B cell (primary cell): Measurements from ENCODE around the gene EEFSEC. TPM values are rescaled to one million over a fixed set of nuclear protein-coding genes. Genes with fewer than 3 reads are reported as not detected.

Source experiments
- ATAC-seq: fragments of 200-7000 bp; cut with Tn5 transposase; one replicate; pipeline ENCODE4 v1.10.0; 2021; ENCODE audit warnings: low read depth, mild to moderate bottlenecking, moderate number of reproducible peaks, moderate library complexity
- CTCF ChIA-PET: fragments of 350-600 bp; sonication (Branson Sonifier 250); formaldehyde crosslinking; loops from one replicate; lab custom pipeline; 2021; ENCODE audit warnings: antibody characterized with exemption, inconsistent platforms; lab: Charles Lee
- POLR2A ChIA-PET: fragments of 350-600 bp; sonication (Branson Sonifier 250); formaldehyde crosslinking; loops from one replicate; lab custom pipeline; 2021; ENCODE audit warnings: antibody characterized with exemption; lab: Charles Lee
- DNase-seq: peaks from one replicate; pipeline ENCODE4 v3.0.0; 2013
- H2AFZ ChIP-seq: 2 replicates; pipeline ENCODE4 v1.6.1; 2012; ENCODE audit warnings: mild to moderate bottlenecking, low read depth, low read length; ENCODE audit not compliant: insufficient read depth, poor library complexity, severe bottlenecking
- H3K27ac ChIP-seq, 2 donors: 1 replicate in 1 of 2; 2 replicates in 1 of 2; pipeline ENCODE4 v1.5.1; 2012 to 2013; ENCODE audit warnings: low read length in 2 of 2, mild to moderate bottlenecking in 2 of 2, moderate library complexity in 1 of 2
- H3K27me3 ChIP-seq, 4 experiments: fragments of 200-600 bp in 1 of 4; sonication (generic) in 1 of 4; replicated peaks in 1 of 4; 1 replicate in 2 of 4; 2 replicates in 2 of 4; pipeline versions ENCODE4 v1.6.1 to v1.7.0; 2013 to 2016; ENCODE audit warnings: low read length in 3 of 4, mild to moderate bottlenecking in 2 of 4, mixed read lengths in 1 of 4, moderate library complexity in 1 of 4; ENCODE audit not compliant: insufficient read depth in 4 of 4, control insufficient read depth in 3 of 4; ENCODE audit errors: control extremely low read depth in 1 of 4
- H3K36me3 ChIP-seq, 2 experiments: replicated peaks in 1 of 2; 1 replicate in 1 of 2; 2 replicates in 1 of 2; pipeline versions ENCODE4 v1.6.1 to v1.7.1; 2013; ENCODE audit warnings: low read length in 1 of 2; ENCODE audit not compliant: insufficient read depth in 2 of 2, control insufficient read depth in 1 of 2; ENCODE audit errors: control extremely low read depth in 1 of 2, extremely low read depth in 1 of 2
- H3K4me1 ChIP-seq, 2 donors: fragments of 200-600 bp in 1 of 2; sonication (generic) in 1 of 2; 1 replicate in 1 of 2; 2 replicates in 1 of 2; pipeline versions ENCODE4 v1.5.1 to v1.6.1; 2013 to 2017; ENCODE audit warnings: low read length in 2 of 2; ENCODE audit not compliant: control insufficient read depth in 2 of 2, insufficient read depth in 2 of 2
- H3K4me2 ChIP-seq: replicated peaks from 2 replicates; pipeline ENCODE3; 2012; ENCODE audit warnings: mild to moderate bottlenecking, low read depth, low read length; ENCODE audit not compliant: poor library complexity, severe bottlenecking
- H3K4me3 ChIP-seq, 5 experiments: fragments of 200-600 bp in 1 of 5; sonication (generic) in 1 of 5; 1 replicate in 3 of 5; 2 replicates in 2 of 5; pipeline versions ENCODE4 v1.5.1 to v1.7.0; 2011 to 2016; ENCODE audit warnings: low read length in 4 of 5, mild to moderate bottlenecking in 4 of 5, low read depth in 2 of 5, control low read depth in 1 of 5, moderate library complexity in 1 of 5; ENCODE audit not compliant: insufficient read depth in 1 of 5; ENCODE audit errors: control extremely low read depth in 1 of 5, extremely low read depth in 1 of 5
- H3K79me2 ChIP-seq: fragments of 200-600 bp; sonication (generic); one replicate; pipeline ENCODE4 v1.6.0; 2016; ENCODE audit warnings: low read length; ENCODE audit not compliant: control insufficient read depth, insufficient read depth
- H3K9ac ChIP-seq: fragments of 200-600 bp; sonication (generic); 2 replicates; pipeline ENCODE4 v1.6.1; 2017; ENCODE audit warnings: mild to moderate bottlenecking, low read length, moderate library complexity
- H3K9me3 ChIP-seq, 3 donors: one replicate each; pipeline versions ENCODE4 v1.6.1 to v1.7.1; 2013; ENCODE audit warnings: low read length in 2 of 3; ENCODE audit not compliant: control insufficient read depth in 2 of 3, insufficient read depth in 1 of 3; ENCODE audit errors: control extremely low read depth in 1 of 3
- H4K20me1 ChIP-seq: 2 replicates; pipeline ENCODE4 v1.6.0; 2012; ENCODE audit warnings: mild to moderate bottlenecking, low read length; ENCODE audit not compliant: insufficient read depth, control insufficient read depth, poor library complexity, severe bottlenecking
- H3K27ac Mint-ChIP-seq: one replicate; pipeline ENCODE4 v1.8.0; 2021; ENCODE audit warnings: mixed read lengths
- H3K27me3 Mint-ChIP-seq: one replicate; pipeline ENCODE4 v1.8.0; 2021; ENCODE audit warnings: mixed read lengths
- H3K4me1 Mint-ChIP-seq: one replicate; pipeline ENCODE4 v1.8.0; 2021; ENCODE audit warnings: mixed read lengths
- H3K4me3 Mint-ChIP-seq: one replicate; pipeline ENCODE4 v1.8.0; 2021; ENCODE audit warnings: mixed read lengths
- H3K9me3 Mint-ChIP-seq: one replicate; pipeline ENCODE4 v1.8.0; 2022; ENCODE audit warnings: mixed read lengths; ENCODE audit not compliant: insufficient read depth
- CTCF ChIP-seq: fragments of 200-600 bp; IDR thresholded peaks from one replicate; pipeline ENCODE4 v1.8.0; 2022; ENCODE audit warnings: antibody characterized with exemption, mild to moderate bottlenecking
- EZH2 ChIP-seq: IDR thresholded peaks from 2 replicates; pipeline ENCODE4 v1.6.1; 2012; ENCODE audit warnings: borderline replicate concordance, low read depth, mild to moderate bottlenecking, moderate library complexity, low read length; ENCODE audit not compliant: insufficient read depth, poor library complexity, severe bottlenecking
- WGBS: methylation state at CpG from one replicate; pipeline ENCODE4 v1.1.5; 2013; ENCODE audit warnings: missing lambda C conversion rate; ENCODE audit not compliant: insufficient coverage; 5-methylcytosine and 5-hydroxymethylcytosine counted together
- intact Hi-C: fragments of 100-400 bp; cut with micrococcal nuclease; formaldehyde crosslinking; loops from one replicate; pipeline ENCODE4 v1.10.0; 2022
- polyA plus RNA-seq: library from polyadenylated mRNA; depleted of rRNA; stranded (reverse); fragments of >200 nt; gene quantifications from 2 replicates; pipeline ENCODE4 v1.2.3, GENCODE V29; 2012
- total RNA-seq, 2 donors: library from RNA; stranded (reverse); fragments of 120-200 nt in 1 of 2; gene quantifications; 1 replicate in 1 of 2; 2 replicates in 1 of 2; pipeline versions ENCODE4 v1.2.3 to v1.2.4, GENCODE V29; 2013 to 2022

Gene EEFSEC
- total and polyA plus RNA-seq, 2 donors (not counting 1 experiment from before 2014, with no cell fraction given): 17.9 to 18.4 TPM

GRCh38 chr3:128227507-128227906, 74.2 kb downstream of the EEFSEC start:
- POLR2A ChIA-PET: no interaction called here

More at GRCh38 chr3:128227507-128227906, 74.2 kb downstream of the EEFSEC start:
- H3K27me3 ChIP-seq: no peaks in the 10 kb centered on the region
- Mint-ChIP-seq H3K4me3 (no peak overlapping the region), H3K4me1 (peaks cover 3% of the 10 kb centered on the region), H3K9me3 (peaks cover under 1% of the 10 kb centered on the region), H3K27me3 (no peaks in the 10 kb centered on the region), H3K27ac (no peak overlapping the region)
- no peak overlapping the region for H3K27ac ChIP-seq
- peaks cover 12% of the 10 kb centered on the region for H4K20me1 ChIP-seq
- WGBS: 96% methylated on average over 4 of the region's 4 CpGs
- H3K9ac ChIP-seq: no peak overlapping the region
- H3K4me2 ChIP-seq: no peak overlapping the region
- no peaks in the 10 kb centered on the region for H3K4me1 ChIP-seq
- H3K36me3 ChIP-seq: no peaks in the 10 kb centered on the region
- DNase-seq: no peak
- H3K79me2 ChIP-seq: peaks cover 8% of the 10 kb centered on the region
- ATAC-seq: no peak
- H2AFZ ChIP-seq: no peak overlapping the region
- CTCF ChIA-PET: interaction anchor here (0.9 kb wide), 1 partner anchor 16 kb away, joined by 3 read pairs; no protein-coding TSS in a partner anchor
- no peak overlapping the region for H3K4me3 ChIP-seq
- TF ChIP-seq CTCF: no peak
- TF ChIP-seq EZH2: no peak
- H3K9me3 ChIP-seq: peaks cover 3 to 12% (median 11%) of the 10 kb centered on the region in 3 donors
- intact Hi-C loops: no loop called here
